Measurements from ENCODE around the gene HSD11B1. TPM values are rescaled to one million over a fixed set of nuclear protein-coding genes. Genes with fewer than 3 reads are reported as not detected.

Gene HSD11B1
- total and polyA plus RNA-seq, 4 donors = 0.09 to 488 (median 304) TPM

DNA sequence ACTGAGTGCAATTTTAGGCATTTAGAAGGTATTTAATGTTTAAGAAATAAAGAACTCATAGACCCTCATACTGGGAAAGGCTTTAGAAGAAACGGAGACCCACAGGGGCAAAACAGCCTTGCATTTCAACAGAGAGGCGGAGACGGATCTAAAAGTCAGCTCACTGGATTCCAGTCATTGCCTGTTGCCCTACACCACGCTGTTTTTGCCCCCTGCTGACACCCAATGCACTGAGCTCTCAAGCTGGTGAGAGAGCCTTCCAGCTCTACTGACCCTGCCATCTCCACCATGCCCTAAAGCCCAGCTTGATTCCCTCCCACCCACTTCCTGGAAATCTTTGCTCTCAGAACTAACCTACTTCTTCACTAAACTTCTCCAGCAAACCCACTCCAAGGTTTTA, 44.0 kb downstream of the HSD11B1 start:
- DNase-seq (ENCODE audit: low spot score) = no peak
- Histone ChIP-seq H3K9me3 (ENCODE audit: control insufficient read depth in 4 of 4, low read length in 3 of 4) (no peaks in the 10 kb centered on the region), H3K4me1 (ENCODE audit: control insufficient read depth in 4 of 4, insufficient read depth in 4 of 4, low read length in 3 of 4) (peaks cover 3 to 13% (median 9%) of the 10 kb centered on the region in 4 donors), H3K4me3 (ENCODE audit: low read depth in 1 of 3, low read length in 3 of 3) (no peak overlapping the region), H3K27me3 (ENCODE audit: control insufficient read depth in 4 of 4, insufficient read depth in 4 of 4, low read length in 3 of 4) (no peaks in the 10 kb centered on the region), H3K9ac (ENCODE audit: low read depth in 1 of 2, low read length in 2 of 2) (no peak overlapping the region), H3K27ac (ENCODE audit: low read depth in 1 of 2, low read length in 2 of 2) (peak overlapping the region in 1 of 2 donors; percentile 80), H3K36me3 (ENCODE audit: control insufficient read depth in 4 of 4, insufficient read depth in 3 of 4, low read depth in 1 of 4, low read length in 3 of 4) (no peaks in the 10 kb centered on the region)
- TF ChIP-seq, protein P1, sequence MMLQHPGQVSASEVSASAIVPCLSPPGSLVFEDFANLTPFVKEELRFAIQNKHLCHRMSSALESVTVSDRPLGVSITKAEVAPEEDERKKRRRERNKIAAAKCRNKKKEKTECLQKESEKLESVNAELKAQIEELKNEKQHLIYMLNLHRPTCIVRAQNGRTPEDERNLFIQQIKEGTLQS (IDR thresholded peaks at IDR 0.05) = no peak
- TF ChIP-seq YY1 (IDR thresholded peaks at IDR 0.05) (no peak), RXRA (IDR thresholded peaks at IDR 0.05) (no peak), NR2F2 (IDR thresholded peaks at IDR 0.05) (no peak), RAD21 (IDR thresholded peaks at IDR 0.05) (no peak)
- TF ChIP-seq, protein P2, sequence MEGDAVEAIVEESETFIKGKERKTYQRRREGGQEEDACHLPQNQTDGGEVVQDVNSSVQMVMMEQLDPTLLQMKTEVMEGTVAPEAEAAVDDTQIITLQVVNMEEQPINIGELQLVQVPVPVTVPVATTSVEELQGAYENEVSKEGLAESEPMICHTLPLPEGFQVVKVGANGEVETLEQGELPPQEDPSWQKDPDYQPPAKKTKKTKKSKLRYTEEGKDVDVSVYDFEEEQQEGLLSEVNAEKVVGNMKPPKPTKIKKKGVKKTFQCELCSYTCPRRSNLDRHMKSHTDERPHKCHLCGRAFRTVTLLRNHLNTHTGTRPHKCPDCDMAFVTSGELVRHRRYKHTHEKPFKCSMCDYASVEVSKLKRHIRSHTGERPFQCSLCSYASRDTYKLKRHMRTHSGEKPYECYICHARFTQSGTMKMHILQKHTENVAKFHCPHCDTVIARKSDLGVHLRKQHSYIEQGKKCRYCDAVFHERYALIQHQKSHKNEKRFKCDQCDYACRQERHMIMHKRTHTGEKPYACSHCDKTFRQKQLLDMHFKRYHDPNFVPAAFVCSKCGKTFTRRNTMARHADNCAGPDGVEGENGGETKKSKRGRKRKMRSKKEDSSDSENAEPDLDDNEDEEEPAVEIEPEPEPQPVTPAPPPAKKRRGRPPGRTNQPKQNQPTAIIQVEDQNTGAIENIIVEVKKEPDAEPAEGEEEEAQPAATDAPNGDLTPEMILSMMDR (IDR thresholded peaks at IDR 0.05; ENCODE audit: low read depth, low read length, missing input control) = no peak
- WGBS = 83% methylated on average over 4 of the region's 4 CpGs

DNA sequence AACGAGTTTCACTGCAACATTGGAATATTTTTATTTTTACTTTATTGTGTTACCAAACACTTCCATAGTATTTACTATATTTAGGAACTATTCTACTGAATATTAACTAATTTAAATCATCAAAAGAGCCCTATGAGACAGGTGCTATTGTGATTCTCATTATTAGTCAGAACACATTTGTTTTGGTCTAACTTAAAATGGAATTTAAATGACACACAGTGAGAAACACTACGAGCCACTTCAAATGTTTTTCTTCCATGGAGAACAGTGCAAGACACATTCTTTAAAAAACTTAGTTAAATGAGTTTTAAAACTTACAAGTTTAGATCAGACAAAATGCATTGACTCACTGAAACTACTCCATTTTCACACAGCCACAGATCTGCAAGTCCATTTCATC, 44.6 kb downstream of the HSD11B1 start:
- no peak for DNase-seq (ENCODE audit: low spot score)
- no peaks in the 10 kb centered on the region for H3K9me3 ChIP-seq (ENCODE audit: control insufficient read depth in 4 of 4, low read length in 3 of 4)
- no peak for TF ChIP-seq YY1 (IDR thresholded peaks at IDR 0.05)
- no peak for TF ChIP-seq NR2F2 (IDR thresholded peaks at IDR 0.05)
- TF ChIP-seq RAD21 (IDR thresholded peaks at IDR 0.05) = no peak
- TF ChIP-seq SP1 (IDR thresholded peaks at IDR 0.05) = no peak
- TF ChIP-seq HNF4G (IDR thresholded peaks at IDR 0.05) = no peak
- TF ChIP-seq, protein P2 (IDR thresholded peaks at IDR 0.05; ENCODE audit: low read depth, low read length, missing input control) = no peak
- TF ChIP-seq TAF1 (conservative IDR thresholded peaks at IDR 0.05) = no peak
- TF ChIP-seq JUND (IDR thresholded peaks at IDR 0.05) = no peak
- TF ChIP-seq, protein P1 (IDR thresholded peaks at IDR 0.05) = no peak
- TF ChIP-seq, protein P3, sequence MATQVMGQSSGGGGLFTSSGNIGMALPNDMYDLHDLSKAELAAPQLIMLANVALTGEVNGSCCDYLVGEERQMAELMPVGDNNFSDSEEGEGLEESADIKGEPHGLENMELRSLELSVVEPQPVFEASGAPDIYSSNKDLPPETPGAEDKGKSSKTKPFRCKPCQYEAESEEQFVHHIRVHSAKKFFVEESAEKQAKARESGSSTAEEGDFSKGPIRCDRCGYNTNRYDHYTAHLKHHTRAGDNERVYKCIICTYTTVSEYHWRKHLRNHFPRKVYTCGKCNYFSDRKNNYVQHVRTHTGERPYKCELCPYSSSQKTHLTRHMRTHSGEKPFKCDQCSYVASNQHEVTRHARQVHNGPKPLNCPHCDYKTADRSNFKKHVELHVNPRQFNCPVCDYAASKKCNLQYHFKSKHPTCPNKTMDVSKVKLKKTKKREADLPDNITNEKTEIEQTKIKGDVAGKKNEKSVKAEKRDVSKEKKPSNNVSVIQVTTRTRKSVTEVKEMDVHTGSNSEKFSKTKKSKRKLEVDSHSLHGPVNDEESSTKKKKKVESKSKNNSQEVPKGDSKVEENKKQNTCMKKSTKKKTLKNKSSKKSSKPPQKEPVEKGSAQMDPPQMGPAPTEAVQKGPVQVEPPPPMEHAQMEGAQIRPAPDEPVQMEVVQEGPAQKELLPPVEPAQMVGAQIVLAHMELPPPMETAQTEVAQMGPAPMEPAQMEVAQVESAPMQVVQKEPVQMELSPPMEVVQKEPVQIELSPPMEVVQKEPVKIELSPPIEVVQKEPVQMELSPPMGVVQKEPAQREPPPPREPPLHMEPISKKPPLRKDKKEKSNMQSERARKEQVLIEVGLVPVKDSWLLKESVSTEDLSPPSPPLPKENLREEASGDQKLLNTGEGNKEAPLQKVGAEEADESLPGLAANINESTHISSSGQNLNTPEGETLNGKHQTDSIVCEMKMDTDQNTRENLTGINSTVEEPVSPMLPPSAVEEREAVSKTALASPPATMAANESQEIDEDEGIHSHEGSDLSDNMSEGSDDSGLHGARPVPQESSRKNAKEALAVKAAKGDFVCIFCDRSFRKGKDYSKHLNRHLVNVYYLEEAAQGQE (IDR thresholded peaks at IDR 0.05) = no peak
- no peak for TF ChIP-seq FOXA1 (IDR thresholded peaks at IDR 0.05)
- TF ChIP-seq EGR1 (IDR thresholded peaks at IDR 0.05; ENCODE audit: low read depth in 2 of 2) = no peak
- no peak for TF ChIP-seq RXRA (IDR thresholded peaks at IDR 0.05)
- TF ChIP-seq, protein P4, sequence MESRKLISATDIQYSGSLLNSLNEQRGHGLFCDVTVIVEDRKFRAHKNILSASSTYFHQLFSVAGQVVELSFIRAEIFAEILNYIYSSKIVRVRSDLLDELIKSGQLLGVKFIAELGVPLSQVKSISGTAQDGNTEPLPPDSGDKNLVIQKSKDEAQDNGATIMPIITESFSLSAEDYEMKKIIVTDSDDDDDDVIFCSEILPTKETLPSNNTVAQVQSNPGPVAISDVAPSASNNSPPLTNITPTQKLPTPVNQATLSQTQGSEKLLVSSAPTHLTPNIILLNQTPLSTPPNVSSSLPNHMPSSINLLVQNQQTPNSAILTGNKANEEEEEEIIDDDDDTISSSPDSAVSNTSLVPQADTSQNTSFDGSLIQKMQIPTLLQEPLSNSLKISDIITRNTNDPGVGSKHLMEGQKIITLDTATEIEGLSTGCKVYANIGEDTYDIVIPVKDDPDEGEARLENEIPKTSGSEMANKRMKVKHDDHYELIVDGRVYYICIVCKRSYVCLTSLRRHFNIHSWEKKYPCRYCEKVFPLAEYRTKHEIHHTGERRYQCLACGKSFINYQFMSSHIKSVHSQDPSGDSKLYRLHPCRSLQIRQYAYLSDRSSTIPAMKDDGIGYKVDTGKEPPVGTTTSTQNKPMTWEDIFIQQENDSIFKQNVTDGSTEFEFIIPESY (IDR thresholded peaks at IDR 0.05) = no peak
- TF ChIP-seq GABPA (IDR thresholded peaks at IDR 0.05 in 1 of 2, conservative IDR thresholded peaks at IDR 0.05 in 1 of 2) = no peak
- TF ChIP-seq, protein P5, sequence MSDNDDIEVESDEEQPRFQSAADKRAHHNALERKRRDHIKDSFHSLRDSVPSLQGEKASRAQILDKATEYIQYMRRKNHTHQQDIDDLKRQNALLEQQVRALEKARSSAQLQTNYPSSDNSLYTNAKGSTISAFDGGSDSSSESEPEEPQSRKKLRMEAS (IDR thresholded peaks at IDR 0.05) = no peak
- no peaks in the 10 kb centered on the region for H3K36me3 ChIP-seq (ENCODE audit: control insufficient read depth in 4 of 4, insufficient read depth in 3 of 4, low read depth in 1 of 4, low read length in 3 of 4)
- H3K27me3 ChIP-seq (ENCODE audit: control insufficient read depth in 4 of 4, insufficient read depth in 4 of 4, low read length in 3 of 4) = no peaks in the 10 kb centered on the region
- WGBS = 73% methylated on average over 2 of the region's 2 CpGs
- no peak overlapping the region for H3K4me3 ChIP-seq (ENCODE audit: low read depth in 1 of 3, low read length in 3 of 3)
- H3K27ac ChIP-seq (ENCODE audit: low read depth in 1 of 2, low read length in 2 of 2) = peak overlapping the region in 1 of 2 donors; percentile 37
- no peak overlapping the region for H3K9ac ChIP-seq (ENCODE audit: low read depth in 1 of 2, low read length in 2 of 2)
- peaks cover 3 to 12% (median 9%) of the 10 kb centered on the region in 4 donors for H3K4me1 ChIP-seq (ENCODE audit: control insufficient read depth in 4 of 4, insufficient read depth in 4 of 4, low read length in 3 of 4)

Data from liver (tissue), 9 donors.